ENCODE results near the gene CLEC7A. TPM values are rescaled to one million over a fixed set of nuclear protein-coding genes. Genes with fewer than 3 reads are reported as not detected.

The CLEC7A gene
- polyA plus RNA-seq, 6 donors from 2014 or later = 0.12 to 0.78 (median 0.58) TPM; not detected in 2

- H3K4me3 Mint-ChIP-seq = no peak overlapping the region
- DNase-seq = no peak
- no peak for ATAC-seq (ENCODE audit: low read depth in 2 of 2)
- peaks cover 0 to 32% (median 28%) of the 10 kb centered on the region in 3 donors for H3K27me3 Mint-ChIP-seq
- no peaks in the 10 kb centered on the region for H3K9me3 Mint-ChIP-seq
- H3K27ac Mint-ChIP-seq = no peak overlapping the region
- no peaks in the 10 kb centered on the region for H3K36me3 Mint-ChIP-seq
- H3K4me1 Mint-ChIP-seq = peaks cover 7 to 20% (median 19%) of the 10 kb centered on the region in 3 donors
Measured at GRCh38 chr12:10073261-10073660, 56.7 kb downstream of the CLEC7A start.

DNA sequence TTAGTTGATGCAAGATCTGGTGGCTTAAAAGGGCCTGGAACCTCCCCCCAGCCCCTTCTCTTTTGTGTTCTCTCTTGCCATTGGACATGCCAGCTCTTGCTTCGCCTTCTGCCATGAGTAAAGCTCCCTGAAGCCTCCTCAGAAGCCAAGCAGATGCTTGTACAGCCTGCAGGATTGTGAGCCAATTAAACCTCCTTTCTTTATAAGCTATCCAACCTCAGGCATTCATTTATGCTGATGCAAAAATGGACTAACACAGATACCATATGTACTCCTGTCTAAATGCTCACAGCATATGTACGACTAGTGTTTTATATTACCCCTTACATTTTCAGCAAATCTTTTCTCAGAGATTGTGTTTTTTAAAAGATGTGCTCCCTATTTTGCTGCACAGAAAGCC, 57.9 kb downstream of the CLEC7A start:
- H3K9me3 Mint-ChIP-seq = no peaks in the 10 kb centered on the region
- ATAC-seq (ENCODE audit: low read depth in 2 of 2) = no peak

DNA sequence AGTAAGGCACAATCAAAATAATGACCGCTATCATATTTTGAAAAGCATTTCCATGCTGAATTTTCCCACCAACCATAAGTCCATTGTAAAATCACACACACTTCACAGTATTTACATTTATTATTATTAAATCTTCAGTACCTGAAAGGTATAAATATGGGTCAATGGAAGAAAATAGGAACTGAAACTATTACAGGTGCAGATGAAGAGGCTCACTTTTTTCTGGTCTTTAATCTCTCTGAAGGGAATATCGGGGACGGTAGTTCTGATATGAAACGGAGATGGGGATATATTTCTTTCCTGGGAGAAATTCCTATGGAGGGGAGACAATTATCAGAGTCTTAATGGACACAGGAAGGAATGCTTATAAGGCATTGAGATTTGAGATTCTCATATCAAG, 59.6 kb downstream of the CLEC7A start:
- Mint-ChIP-seq H3K4me3 (no peak overlapping the region), H3K4me1 (peaks cover 7 to 23% (median 20%) of the 10 kb centered on the region in 3 donors), H3K9me3 (no peaks in the 10 kb centered on the region), H3K27ac (no peak overlapping the region), H3K27me3 (peaks cover 9 to 34% (median 31%) of the 10 kb centered on the region in 3 donors), H3K36me3 (no peaks in the 10 kb centered on the region)
- DNase-seq = no peak
- ATAC-seq (ENCODE audit: low read depth in 2 of 2) = peak; percentile 30 to 44

More for the DNA sequence above, 57.9 kb downstream of the CLEC7A start:
- no peak overlapping the region for H3K27ac Mint-ChIP-seq
- H3K4me3 Mint-ChIP-seq = no peak overlapping the region
- no peaks in the 10 kb centered on the region for H3K36me3 Mint-ChIP-seq
- peaks cover 7 to 23% (median 20%) of the 10 kb centered on the region in 3 donors for H3K4me1 Mint-ChIP-seq
- peaks cover 0 to 30% (median 28%) of the 10 kb centered on the region in 3 donors for H3K27me3 Mint-ChIP-seq
- no peak for DNase-seq

GRCh38 chr12:10069976-10070375, 60.0 kb downstream of the CLEC7A start:
- H3K36me3 Mint-ChIP-seq = no peaks in the 10 kb centered on the region
- ATAC-seq (ENCODE audit: low read depth in 2 of 2) = no peak
- H3K4me1 Mint-ChIP-seq = peaks cover 7 to 23% (median 20%) of the 10 kb centered on the region in 3 donors
- no peak for DNase-seq
- peaks cover 12 to 38% (median 31%) of the 10 kb centered on the region in 3 donors for H3K27me3 Mint-ChIP-seq
- no peak overlapping the region for H3K27ac Mint-ChIP-seq
- peak overlapping the region in 1 of 8 donors; percentile 16 for H3K4me3 Mint-ChIP-seq
- H3K9me3 Mint-ChIP-seq = no peaks in the 10 kb centered on the region

GRCh38 chr12:10069099-10069498, 60.9 kb downstream of the CLEC7A start:
- peaks cover 18 to 47% (median 31%) of the 10 kb centered on the region in 3 donors for H3K27me3 Mint-ChIP-seq

GRCh38 chr12:10068644-10069043, 61.4 kb downstream of the CLEC7A start:
- H3K36me3 Mint-ChIP-seq = no peaks in the 10 kb centered on the region
- DNase-seq (no peak), ATAC-seq (ENCODE audit: low read depth in 2 of 2) (peak; percentile 60 to 77)
- no peaks in the 10 kb centered on the region for H3K9me3 Mint-ChIP-seq
- H3K27me3 Mint-ChIP-seq = peaks cover 18 to 47% (median 31%) of the 10 kb centered on the region in 3 donors
- H3K4me1 Mint-ChIP-seq = peaks cover 7 to 23% (median 20%) of the 10 kb centered on the region in 3 donors
- peak overlapping the region in 3 of 8 donors; percentile 16 to 51 (median 45) for H3K4me3 Mint-ChIP-seq
- no peak overlapping the region for H3K27ac Mint-ChIP-seq

More at GRCh38 chr12:10069099-10069498, 60.9 kb downstream of the CLEC7A start:
- Mint-ChIP-seq H3K27ac (peak overlapping the region in 1 of 6 donors; percentile 69), H3K36me3 (no peaks in the 10 kb centered on the region), H3K4me1 (peaks cover 7 to 23% (median 20%) of the 10 kb centered on the region in 3 donors), H3K9me3 (no peaks in the 10 kb centered on the region), H3K4me3 (peak overlapping the region in 1 of 8 donors; percentile 51)
- no peak for DNase-seq
- peak in 1 of 2 donors; percentile 13 for ATAC-seq (ENCODE audit: low read depth in 2 of 2)

DNA sequence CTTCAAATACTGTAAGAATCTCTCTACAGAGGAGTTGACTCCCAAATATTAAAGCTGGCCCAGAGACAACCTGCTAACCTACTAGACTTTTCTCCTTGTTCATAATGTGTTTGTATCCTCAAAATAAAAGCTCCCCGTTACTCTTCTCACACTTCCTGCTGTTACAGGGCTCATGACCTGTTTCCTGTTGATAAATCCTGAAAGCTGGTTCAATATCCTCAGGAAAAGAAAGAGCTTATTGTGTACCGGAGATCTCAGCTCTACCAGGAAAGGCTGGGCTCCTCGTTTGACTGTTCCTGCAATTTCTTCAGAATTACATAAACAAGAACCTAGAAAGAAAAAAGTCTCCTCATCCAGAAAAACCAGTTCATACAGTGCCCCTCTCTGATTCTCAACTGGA, 62.1 kb downstream of the CLEC7A start:
- no peaks in the 10 kb centered on the region for H3K9me3 Mint-ChIP-seq
- H3K27ac Mint-ChIP-seq = no peak overlapping the region
- H3K36me3 Mint-ChIP-seq = no peaks in the 10 kb centered on the region
- no peak for DNase-seq
- H3K27me3 Mint-ChIP-seq = peaks cover 18 to 47% (median 31%) of the 10 kb centered on the region in 3 donors
- no peak for ATAC-seq (ENCODE audit: low read depth in 2 of 2)
- H3K4me3 Mint-ChIP-seq = no peak overlapping the region
- H3K4me1 Mint-ChIP-seq = peaks cover 7 to 23% (median 20%) of the 10 kb centered on the region in 3 donors

DNA sequence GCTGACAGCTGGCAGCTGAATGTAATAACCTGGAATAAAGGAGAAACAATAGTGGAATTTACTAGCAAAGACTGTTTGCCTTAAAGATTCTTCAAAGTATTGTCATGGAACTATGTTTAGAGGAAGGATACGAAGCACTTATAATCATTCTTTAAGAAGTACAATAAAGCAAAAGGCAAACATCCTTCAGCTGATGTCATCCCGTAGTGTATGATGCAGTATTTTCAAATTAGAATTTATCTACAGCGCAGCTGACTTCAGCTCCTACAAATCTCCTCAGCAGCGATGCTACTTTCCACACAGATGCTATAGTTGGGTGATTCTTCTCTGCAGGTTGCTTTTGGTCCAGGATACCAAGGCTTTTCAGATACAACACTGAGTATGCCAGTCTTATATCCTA, 62.7 kb downstream of the CLEC7A start:
- Mint-ChIP-seq H3K27me3 (peaks cover 18 to 41% (median 30%) of the 10 kb centered on the region in 3 donors), H3K36me3 (no peaks in the 10 kb centered on the region), H3K9me3 (no peaks in the 10 kb centered on the region), H3K4me1 (peaks cover 7 to 23% (median 20%) of the 10 kb centered on the region in 3 donors), H3K4me3 (no peak overlapping the region), H3K27ac (no peak overlapping the region)
- ATAC-seq (ENCODE audit: low read depth in 2 of 2) = no peak
- DNase-seq = no peak

Other genes starting within 250 kb of the CLEC7A start
- gene KLRF2, start 248.7 kb downstream of the CLEC7A start, polyA plus RNA-seq (ENCODE audit: low read depth in 6 of 6) = not detected
- gene CLEC2A, start 197.8 kb downstream of the CLEC7A start, polyA plus RNA-seq (ENCODE audit: low read depth in 6 of 6) = not detected
- gene CLEC12A, start 158.8 kb downstream of the CLEC7A start, polyA plus RNA-seq (ENCODE audit: low read depth in 6 of 6) = 1 to 10 TPM in 1 of 6 donors, under 1 TPM in 3, not detected in 2; 0.29 to 1.6 (median 0.38) TPM
- 1 to 10 TPM in 3 of 6 donors, under 1 TPM in 3; 0.48 to 3.1 (median 1.3) TPM for gene CLEC1B, start 131.1 kb downstream of the CLEC7A start, polyA plus RNA-seq (ENCODE audit: low read depth in 6 of 6)
- not detected for gene CLEC12B, start 119.6 kb downstream of the CLEC7A start, polyA plus RNA-seq (ENCODE audit: low read depth in 6 of 6)
- not detected for gene CLEC9A, start 99.5 kb downstream of the CLEC7A start, polyA plus RNA-seq (ENCODE audit: low read depth in 6 of 6)
- gene CLEC1A, start 31.2 kb downstream of the CLEC7A start, polyA plus RNA-seq (ENCODE audit: low read depth in 6 of 6) = not detected
- not detected for gene OLR1, start 41.9 kb upstream of the CLEC7A start, polyA plus RNA-seq (ENCODE audit: low read depth in 6 of 6)
- not detected for gene TMEM52B, start 48.8 kb upstream of the CLEC7A start, polyA plus RNA-seq (ENCODE audit: low read depth in 6 of 6)
- gene GABARAPL1, start 82.7 kb upstream of the CLEC7A start, polyA plus RNA-seq (ENCODE audit: low read depth in 6 of 6) = 1 to 10 TPM in 5 of 6 donors, not detected in 1; 1.3 to 2.8 (median 2.1) TPM
- 1 to 10 TPM in 3 of 6 donors, under 1 TPM in 3; 0.60 to 2.4 (median 1.1) TPM for gene KLRD1, start 177.7 kb upstream of the CLEC7A start, polyA plus RNA-seq (ENCODE audit: low read depth in 6 of 6)

All from naive B cell (primary cell).